HPDE6-E6E7 (cell line): ENCODE data around the gene CAMK1.

Experiments
- DNase-seq: peaks from one replicate; pipeline ENCODE4 v3.0.0; 2011; ENCODE audit warnings: missing footprints; ENCODE audit errors: extremely low spot score

CAMK1 gene

GRCh38 chr3:9710174-9710739, 59.5 kb downstream of the CAMK1 start:
- DNase-seq = no peak
